RWPE2 (cell line): ENCODE measurements around the gene ARID1A.

Experiments used
- ATAC-seq: fragments of 200-7000 bp; cut with Tn5 transposase; 3 replicates; pipeline ENCODE4 v1.9.1; 2021; ENCODE audit warnings: low read depth
- DNase-seq: peaks from one replicate; pipeline ENCODE4 v3.0.0-alpha.2; 2020; ENCODE audit warnings: low spot score
- H3K27ac ChIP-seq: fragments of 450-650 bp; 2 replicates; pipeline ENCODE4 v1.5.1; 2017; ENCODE audit warnings: mild to moderate bottlenecking; ENCODE audit not compliant: poor library complexity, severe bottlenecking
- H3K27me3 ChIP-seq: fragments of 250-450 bp; sonication (Bioruptor Pico); 2 replicates; pipeline ENCODE4 v1.5.1; 2021; ENCODE audit warnings: mild to moderate bottlenecking, moderate library complexity; ENCODE audit not compliant: insufficient read depth, poor library complexity, severe bottlenecking
- H3K36me3 ChIP-seq: fragments of 250-450 bp; sonication (Bioruptor Pico); 2 replicates; pipeline ENCODE4 v1.5.1; 2020; ENCODE audit warnings: low read depth, mild to moderate bottlenecking, moderate library complexity
- H3K4me1 ChIP-seq: fragments of 250-450 bp; sonication (Bioruptor Pico); 2 replicates; pipeline ENCODE4 v1.5.1; 2021; ENCODE audit warnings: mild to moderate bottlenecking, moderate library complexity; ENCODE audit not compliant: insufficient read depth, poor library complexity, severe bottlenecking
- H3K4me3 ChIP-seq: fragments of 250-450 bp; sonication (Bioruptor Pico); 2 replicates; pipeline ENCODE4 v1.5.1; 2021; ENCODE audit warnings: mild to moderate bottlenecking, moderate library complexity; ENCODE audit not compliant: severe bottlenecking
- H3K9me3 ChIP-seq: fragments of 250-450 bp; sonication (Bioruptor Pico); 2 replicates; pipeline ENCODE4 v1.5.1; 2021; ENCODE audit warnings: mild to moderate bottlenecking, moderate library complexity; ENCODE audit not compliant: severe bottlenecking
- CTCF ChIP-seq: fragments of 450-650 bp; IDR thresholded peaks from one replicate; pipeline ENCODE4 v1.5.1; 2017; ENCODE audit warnings: mild to moderate bottlenecking, moderate library complexity; ENCODE audit not compliant: poor library complexity, severe bottlenecking

The ARID1A gene

GRCh38 chr1:26700711-26701110 is 4.9 kb downstream of the ARID1A start:
- Histone ChIP-seq H3K27me3 (no peaks in the 10 kb centered on the region), H3K9me3 (no peaks in the 10 kb centered on the region), H3K36me3 (peaks cover 33% of the 10 kb centered on the region), H3K4me3 (no peak overlapping the region), H3K4me1 (peaks cover 70% of the 10 kb centered on the region), H3K27ac (peak overlapping the region; percentile 82)
- DNase-seq = no peak
- ATAC-seq = no peak
- no peak for TF ChIP-seq CTCF

GRCh38 chr1:26701266-26701994 is 5.6 kb downstream of the ARID1A start:
- H3K4me3 ChIP-seq = no peak overlapping the region
- ATAC-seq = no peak
- peaks cover 76% of the 10 kb centered on the region for H3K4me1 ChIP-seq
- DNase-seq = no peak
- no peaks in the 10 kb centered on the region for H3K9me3 ChIP-seq
- no peak for TF ChIP-seq CTCF
- H3K36me3 ChIP-seq = peaks cover 33% of the 10 kb centered on the region
- H3K27ac ChIP-seq = peak overlapping the region; percentile 82
- no peaks in the 10 kb centered on the region for H3K27me3 ChIP-seq

GRCh38 chr1:26701995-26702679 is 6.3 kb downstream of the ARID1A start:
- TF ChIP-seq CTCF = no peak
- no peaks in the 10 kb centered on the region for H3K27me3 ChIP-seq
- peaks cover 81% of the 10 kb centered on the region for H3K4me1 ChIP-seq
- no peak overlapping the region for H3K4me3 ChIP-seq
- peaks cover 33% of the 10 kb centered on the region for H3K36me3 ChIP-seq
- peak overlapping the region; percentile 82 for H3K27ac ChIP-seq
- ATAC-seq (no peak), DNase-seq (no peak)
- H3K9me3 ChIP-seq = no peaks in the 10 kb centered on the region

GRCh38 chr1:26702680-26703038 is 6.8 kb downstream of the ARID1A start:
- peaks cover 86% of the 10 kb centered on the region for H3K4me1 ChIP-seq
- no peak for ATAC-seq

More at GRCh38 chr1:26702680-26703038, 6.8 kb downstream of the ARID1A start:
- no peak for DNase-seq
- H3K9me3 ChIP-seq = no peaks in the 10 kb centered on the region
- H3K4me3 ChIP-seq = no peak overlapping the region
- TF ChIP-seq CTCF = no peak
- peak overlapping the region; percentile 82 for H3K27ac ChIP-seq
- peaks cover 38% of the 10 kb centered on the region for H3K36me3 ChIP-seq
- no peaks in the 10 kb centered on the region for H3K27me3 ChIP-seq
